Fibroblast of the conjunctiva (primary cell): Measurements from ENCODE around the gene SMIM21.

Source experiments
- DNase-seq: peaks from one replicate; pipeline ENCODE4 v3.0.0-alpha.2; 2010; ENCODE audit warnings: low read depth

Gene SMIM21

GRCh38 chr18:75422341-75422910 lies 5.1 kb downstream of the SMIM21 start:
- no peak for DNase-seq

GRCh38 chr18:75421656-75422055 lies 5.8 kb downstream of the SMIM21 start:
- DNase-seq: no peak

GRCh38 chr18:75418293-75419005 lies 9.1 kb downstream of the SMIM21 start:
- DNase-seq: no peak

GRCh38 chr18:75410611-75411010 lies 16.9 kb downstream of the SMIM21 start:
- DNase-seq: no peak

- no peak for DNase-seq
Measured at GRCh38 chr18:75409806-75410205, 17.7 kb downstream of the SMIM21 start.

GRCh38 chr18:75408554-75409506 lies 18.7 kb downstream of the SMIM21 start:
- DNase-seq: peak; percentile 89

GRCh38 chr18:75407468-75408437 lies 19.8 kb downstream of the SMIM21 start:
- no peak for DNase-seq

GRCh38 chr18:75406491-75407445 lies 20.7 kb downstream of the SMIM21 start:
- no peak for DNase-seq

- DNase-seq: no peak
Measured at GRCh38 chr18:75405351-75405750, 22.2 kb downstream of the SMIM21 start.

GRCh38 chr18:75400366-75400765 lies 27.1 kb downstream of the SMIM21 start:
- DNase-seq: no peak

- no peak for DNase-seq
Measured at GRCh38 chr18:75395137-75395536, 32.4 kb downstream of the SMIM21 start.

GRCh38 chr18:75393721-75394120 lies 33.8 kb downstream of the SMIM21 start:
- no peak for DNase-seq

- no peak for DNase-seq
Measured at GRCh38 chr18:75392226-75392578, 35.3 kb downstream of the SMIM21 start.

GRCh38 chr18:75391279-75392225 lies 36.0 kb downstream of the SMIM21 start:
- DNase-seq: no peak

- DNase-seq: no peak
Measured at GRCh38 chr18:75390854-75391253, 36.6 kb downstream of the SMIM21 start.

- no peak for DNase-seq
Measured at GRCh38 chr18:75384144-75384543, 43.4 kb downstream of the SMIM21 start.

- DNase-seq: no peak
Measured at GRCh38 chr18:75378376-75379315, 48.9 kb downstream of the SMIM21 start.

GRCh38 chr18:75377926-75378325 lies 49.6 kb downstream of the SMIM21 start:
- peak; percentile 10 for DNase-seq
